Activated naive CD8-positive, alpha-beta T cell treated with anti-CD3 and anti-CD28 coated beads, Interleukin-2, amount 10 ng/mL, durations not matched to agents 7 days and 5 days (primary cell): Measurements from ENCODE around the gene OR2S2. TPM values are rescaled to one million over a fixed set of nuclear protein-coding genes. Genes with fewer than 3 reads are reported as not detected.

Experiments used
- total RNA-seq, 2 experiments: library from RNA; stranded (reverse); gene quantifications; one replicate each; pipeline ENCODE4 v1.2.3, GENCODE V29; 2021

OR2S2 gene
- total RNA-seq, 2 experiments from 2014 or later: not detected

Other genes starting within 250 kb of the OR2S2 start
- 100 to 1,000 TPM; 381 to 388 TPM for gene TLN1, start 226.0 kb downstream of the OR2S2 start, total RNA-seq
- gene CREB3, start 225.5 kb downstream of the OR2S2 start, total RNA-seq: 10 to 100 TPM; 21.1 to 24.1 TPM
- 10 to 100 TPM; 60.1 to 62.2 TPM for gene GBA2, start 208.9 kb downstream of the OR2S2 start, total RNA-seq
- 10 to 100 TPM; 26.9 to 29.1 TPM for gene RGP1, start 208.9 kb downstream of the OR2S2 start, total RNA-seq
- not detected for gene MSMP, start 203.9 kb downstream of the OR2S2 start, total RNA-seq
- 10 to 100 TPM; 13.5 to 13.7 TPM for gene NPR2, start 166.6 kb downstream of the OR2S2 start, total RNA-seq
- 1 to 10 TPM; 3.4 to 4.6 TPM for gene SPAG8, start 145.9 kb downstream of the OR2S2 start, total RNA-seq
- gene HINT2, start 143.1 kb downstream of the OR2S2 start, total RNA-seq: 10 to 100 TPM; 54.3 to 56.4 TPM
- not detected for gene FAM221B, start 129.4 kb downstream of the OR2S2 start, total RNA-seq
- 1 to 10 TPM; 5.9 to 6.1 TPM for gene TMEM8B, start 128.9 kb downstream of the OR2S2 start, total RNA-seq
- gene OR13J1, start 87.8 kb downstream of the OR2S2 start, total RNA-seq: not detected
- not detected for gene HRCT1, start 52.0 kb downstream of the OR2S2 start, total RNA-seq
- not detected for gene SPAAR, start 48.7 kb downstream of the OR2S2 start, total RNA-seq
- 1 to 10 TPM; 8.8 to 9.3 TPM for gene RECK, start 78.8 kb upstream of the OR2S2 start, total RNA-seq
- gene GLIPR2, start 178.6 kb upstream of the OR2S2 start, total RNA-seq: 10 to 100 TPM; 56.5 to 58.1 TPM
- gene CCIN, start 211.2 kb upstream of the OR2S2 start, total RNA-seq: under 1 TPM; 0.14 to 0.26 TPM
- gene CLTA, start 232.8 kb upstream of the OR2S2 start, total RNA-seq: 100 to 1,000 TPM; 119 to 123 TPM